ENCODE results near the gene ALG9. TPM values are rescaled to one million over a fixed set of nuclear protein-coding genes. Genes with fewer than 3 reads are reported as not detected.
A peak's percentile ranks its signal among the peaks of the same experiment; 100 is the strongest.

Gene ALG9
- total and polyA plus RNA-seq, 7 experiments from 2014 or later = 14.1 to 30.2 (median 27.8) TPM

DNA sequence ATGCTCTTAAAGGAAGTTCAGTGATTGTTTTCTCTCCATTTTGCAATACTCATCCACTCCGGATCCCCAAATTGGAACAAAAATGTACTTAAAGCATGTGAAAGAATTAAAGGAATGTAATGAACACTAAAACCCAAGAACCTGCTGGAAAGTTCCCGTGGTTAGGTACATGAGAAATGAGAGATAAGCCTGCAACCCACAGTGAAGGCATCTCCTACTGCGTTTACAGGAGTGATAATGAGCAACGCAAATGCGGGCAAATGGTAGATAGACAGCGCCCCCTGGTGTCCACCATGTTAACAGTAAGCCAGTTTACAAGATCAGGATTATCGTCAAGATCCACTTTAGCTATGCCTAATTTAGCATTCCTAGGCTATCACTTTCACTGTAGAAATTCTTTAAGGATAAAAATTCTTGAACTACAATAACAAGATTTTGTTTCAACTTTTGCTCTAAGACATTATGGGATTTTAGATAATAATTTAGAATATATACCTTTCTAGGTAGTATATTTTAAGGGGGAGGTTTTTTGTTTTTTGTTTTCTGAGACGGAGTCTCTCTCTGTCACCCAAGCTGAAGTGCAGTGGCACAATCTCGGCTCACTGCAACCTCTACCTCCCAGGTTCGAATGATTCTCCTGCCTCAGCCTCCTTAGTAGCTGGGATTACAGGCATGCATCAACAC, 29.9 kb downstream of the ALG9 start:
- H3K36me3 Mint-ChIP-seq = peaks cover 4 to 43% (median 15%) of the 10 kb centered on the region in 5 donors
- intact Hi-C loops (cut with micrococcal nuclease) = loop anchor here (1.0 to 5.0 kb wide), 6 partner anchors 64 to 387 kb away; partner anchors contain the start of genes SIK2 (in 2 of the 2) and PPP2R1B (in 1 of the 2)
- peak; percentile 93 for ATAC-seq
- Histone ChIP-seq H3K4me1 (ENCODE audit: control insufficient read depth in 2 of 2, insufficient read depth in 2 of 2, low read length in 2 of 2) (no peaks in the 10 kb centered on the region), H3K27ac (ENCODE audit: low read depth, low read length) (no peak overlapping the region), H3K9me3 (ENCODE audit: control insufficient read depth in 2 of 3, low read length in 3 of 3) (no peaks in the 10 kb centered on the region), H3K27me3 (ENCODE audit: control insufficient read depth in 2 of 2, insufficient read depth in 2 of 2, low read length in 2 of 2) (no peaks in the 10 kb centered on the region), H3K4me3 (ENCODE audit: low read length) (no peak overlapping the region), H3K36me3 (ENCODE audit: control insufficient read depth in 2 of 3, insufficient read depth in 3 of 3, low read length in 3 of 3) (peaks cover 0 to 25% (median 4%) of the 10 kb centered on the region in 3 experiments)
- H3K4me1 Mint-ChIP-seq = peaks cover 0 to 14% (median 4%) of the 10 kb centered on the region in 7 donors
- peak; percentile 56 to 80 (median 76) for DNase-seq
- H3K9me3 Mint-ChIP-seq = no peaks in the 10 kb centered on the region
- no peak overlapping the region for H3K4me3 Mint-ChIP-seq
- POLR2A ChIA-PET = no interaction called here
- H3K27me3 Mint-ChIP-seq = no peaks in the 10 kb centered on the region
- CTCF ChIA-PET = interaction anchor here (0.6 to 3.0 kb wide), 12 partner anchors 10 to 280 kb away, joined by 3 to 18 read pairs (median 6); partner anchors contain the start of gene ALG9
- peak overlapping the region in 2 of 9 donors; percentile 14 to 59 for H3K27ac Mint-ChIP-seq

DNA sequence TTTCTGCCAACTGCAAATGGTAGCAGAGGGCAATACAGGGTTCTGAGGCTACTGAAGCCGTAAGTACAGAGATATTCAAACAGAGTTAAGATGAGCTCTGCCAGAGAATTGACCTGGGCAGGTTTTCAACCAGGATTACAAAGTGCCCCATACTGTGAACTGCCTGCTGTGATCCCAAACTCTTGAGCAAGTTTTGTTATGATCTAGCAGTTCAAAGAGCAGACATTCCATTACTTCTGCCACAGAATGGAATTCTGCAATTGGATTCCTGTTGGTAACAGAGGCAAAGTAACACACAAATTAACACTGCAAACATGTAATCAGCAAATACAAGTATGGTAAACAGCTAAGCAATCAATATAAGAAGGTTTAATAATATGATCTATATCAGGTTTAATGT, 31.2 kb downstream of the ALG9 start:
- ATAC-seq (no peak), DNase-seq (no peak)
- H3K36me3 Mint-ChIP-seq = peaks cover 8 to 47% (median 23%) of the 10 kb centered on the region in 5 donors
- Histone ChIP-seq H3K4me3 (ENCODE audit: low read length) (no peak overlapping the region), H3K9me3 (ENCODE audit: control insufficient read depth in 2 of 3, low read length in 3 of 3) (no peaks in the 10 kb centered on the region), H3K4me1 (ENCODE audit: control insufficient read depth in 2 of 2, insufficient read depth in 2 of 2, low read length in 2 of 2) (no peaks in the 10 kb centered on the region), H3K27ac (ENCODE audit: low read depth, low read length) (no peak overlapping the region), H3K36me3 (ENCODE audit: control insufficient read depth in 2 of 3, insufficient read depth in 3 of 3, low read length in 3 of 3) (peaks cover 0 to 36% (median 7%) of the 10 kb centered on the region in 3 experiments), H3K27me3 (ENCODE audit: control insufficient read depth in 2 of 2, insufficient read depth in 2 of 2, low read length in 2 of 2) (no peaks in the 10 kb centered on the region)
- H3K4me3 Mint-ChIP-seq = no peak overlapping the region
- no peaks in the 10 kb centered on the region for H3K27me3 Mint-ChIP-seq
- H3K4me1 Mint-ChIP-seq = peaks cover 0 to 14% (median 4%) of the 10 kb centered on the region in 7 donors
- CTCF ChIA-PET = interaction anchor here (1.0 to 1.6 kb wide), 2 partner anchors 253 to 280 kb away, joined by 5 to 6 read pairs; no protein-coding TSS in a partner anchor
- H3K27ac Mint-ChIP-seq = no peak overlapping the region
- no peaks in the 10 kb centered on the region for H3K9me3 Mint-ChIP-seq
- POLR2A ChIA-PET = interaction anchor here (0.6 kb wide), 1 partner anchor 352 kb away, joined by 5 read pairs; no protein-coding TSS in a partner anchor
- intact Hi-C loops (cut with micrococcal nuclease) = loop anchor here in 1 of 2 donors (5.0 kb wide), 1 partner anchor 73 kb away; the partner anchor contains the start of gene PPP2R1B

DNA sequence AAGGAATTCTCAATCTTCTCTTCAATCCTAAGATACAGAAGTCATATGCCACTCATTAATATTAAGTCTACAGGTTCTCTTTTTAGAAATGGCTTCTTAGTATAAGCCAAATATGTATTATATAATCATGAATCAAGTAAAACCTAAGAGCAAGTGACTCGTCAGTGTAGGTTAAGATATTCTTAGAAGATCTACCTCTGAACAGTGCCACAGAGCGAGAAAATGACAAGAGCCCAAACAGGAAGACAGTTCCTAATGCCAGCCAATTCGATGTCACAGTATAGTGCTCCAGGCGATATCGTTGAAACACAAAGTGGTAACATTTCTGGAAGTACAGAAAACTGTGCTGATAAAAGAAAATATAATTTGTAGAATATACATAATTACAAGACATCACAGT, 33.3 kb downstream of the ALG9 start:
- Histone ChIP-seq H3K9me3 (ENCODE audit: control insufficient read depth in 2 of 3, low read length in 3 of 3) (no peaks in the 10 kb centered on the region), H3K27ac (ENCODE audit: low read depth, low read length) (no peak overlapping the region), H3K4me1 (ENCODE audit: control insufficient read depth in 2 of 2, insufficient read depth in 2 of 2, low read length in 2 of 2) (no peaks in the 10 kb centered on the region), H3K36me3 (ENCODE audit: control insufficient read depth in 2 of 3, insufficient read depth in 3 of 3, low read length in 3 of 3) (peaks cover 0 to 37% (median 9%) of the 10 kb centered on the region in 3 experiments), H3K4me3 (ENCODE audit: low read length) (no peak overlapping the region), H3K27me3 (ENCODE audit: control insufficient read depth in 2 of 2, insufficient read depth in 2 of 2, low read length in 2 of 2) (no peaks in the 10 kb centered on the region)
- ChIA-PET CTCF (no interaction called here), POLR2A (no interaction called here)
- H3K4me3 Mint-ChIP-seq = no peak overlapping the region
- DNase-seq (no peak), ATAC-seq (no peak)
- no peak overlapping the region for H3K27ac Mint-ChIP-seq
- no peaks in the 10 kb centered on the region for H3K27me3 Mint-ChIP-seq
- H3K4me1 Mint-ChIP-seq = peaks cover 0 to 14% (median 4%) of the 10 kb centered on the region in 7 donors
- no peaks in the 10 kb centered on the region for H3K9me3 Mint-ChIP-seq
- H3K36me3 Mint-ChIP-seq = peaks cover 6 to 50% (median 26%) of the 10 kb centered on the region in 5 donors
- intact Hi-C loops (cut with micrococcal nuclease) = no loop called here

DNA sequence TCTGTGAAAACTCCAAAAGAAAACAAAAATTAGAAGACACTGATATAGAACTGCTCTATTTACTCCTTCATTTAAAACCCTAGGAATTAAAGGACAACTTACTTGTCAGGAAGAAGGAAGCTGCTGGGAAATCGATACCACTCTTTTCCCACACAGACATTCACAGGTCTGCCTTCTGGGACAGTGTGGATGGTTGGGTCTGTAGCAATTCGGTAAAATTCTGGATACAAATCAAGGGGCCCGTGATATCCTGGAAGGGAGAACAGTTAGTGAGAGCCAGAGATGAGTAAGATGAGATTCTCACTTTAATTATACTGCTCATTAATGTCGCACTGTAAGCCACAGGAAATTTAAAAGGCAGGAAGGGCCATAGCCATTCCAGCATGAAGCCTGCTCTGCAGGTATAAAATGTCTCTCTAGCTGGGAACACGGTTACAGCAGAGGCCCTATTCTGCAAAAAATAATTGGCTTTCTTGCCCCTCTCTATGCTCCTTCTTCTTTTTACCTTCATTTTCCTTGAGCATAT, 34.0 kb downstream of the ALG9 start:
- Mint-ChIP-seq H3K36me3 (peaks cover 6 to 50% (median 26%) of the 10 kb centered on the region in 5 donors), H3K27me3 (no peaks in the 10 kb centered on the region), H3K27ac (no peak overlapping the region), H3K4me1 (peaks cover 0 to 14% (median 4%) of the 10 kb centered on the region in 7 donors), H3K4me3 (no peak overlapping the region), H3K9me3 (no peaks in the 10 kb centered on the region)
- no peaks in the 10 kb centered on the region for H3K9me3 ChIP-seq (ENCODE audit: control insufficient read depth in 2 of 3, low read length in 3 of 3)
- no peak overlapping the region for H3K4me3 ChIP-seq (ENCODE audit: low read length)
- peaks cover 0 to 43% (median 9%) of the 10 kb centered on the region in 3 experiments for H3K36me3 ChIP-seq (ENCODE audit: control insufficient read depth in 2 of 3, insufficient read depth in 3 of 3, low read length in 3 of 3)
- ATAC-seq (no peak), DNase-seq (no peak)
- POLR2A ChIA-PET = no interaction called here
- intact Hi-C loops (cut with micrococcal nuclease) = no loop called here
- H3K27ac ChIP-seq (ENCODE audit: low read depth, low read length) = no peak overlapping the region
- CTCF ChIA-PET = no interaction called here
- H3K4me1 ChIP-seq (ENCODE audit: control insufficient read depth in 2 of 2, insufficient read depth in 2 of 2, low read length in 2 of 2) = no peaks in the 10 kb centered on the region
- no peaks in the 10 kb centered on the region for H3K27me3 ChIP-seq (ENCODE audit: control insufficient read depth in 2 of 2, insufficient read depth in 2 of 2, low read length in 2 of 2)

DNA sequence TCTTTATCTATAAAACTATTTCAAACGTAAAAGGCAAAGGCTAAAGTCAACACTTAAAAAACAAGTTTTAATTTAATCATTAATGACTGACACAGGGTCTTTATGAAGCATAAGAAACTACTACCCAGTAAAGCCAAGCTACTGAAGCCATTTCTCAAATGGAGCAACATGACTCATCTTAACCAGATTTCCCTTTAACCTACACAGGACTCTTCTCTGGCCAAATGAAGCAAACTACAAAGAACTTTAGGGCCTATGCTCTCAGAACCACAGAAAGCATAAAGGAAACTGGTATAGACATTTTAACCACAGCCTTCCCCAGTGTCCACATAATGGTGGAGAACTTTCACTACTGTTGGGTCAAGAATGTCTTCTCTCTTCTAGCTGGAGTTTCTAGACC, 34.7 kb downstream of the ALG9 start:
- intact Hi-C loops (cut with micrococcal nuclease) = no loop called here
- H3K27ac Mint-ChIP-seq = no peak overlapping the region
- no peaks in the 10 kb centered on the region for H3K9me3 Mint-ChIP-seq
- no peaks in the 10 kb centered on the region for H3K9me3 ChIP-seq (ENCODE audit: control insufficient read depth in 2 of 3, low read length in 3 of 3)
- no peaks in the 10 kb centered on the region for H3K4me1 ChIP-seq (ENCODE audit: control insufficient read depth in 2 of 2, insufficient read depth in 2 of 2, low read length in 2 of 2)
- H3K27ac ChIP-seq (ENCODE audit: low read depth, low read length) = no peak overlapping the region
- H3K36me3 Mint-ChIP-seq = peaks cover 6 to 50% (median 28%) of the 10 kb centered on the region in 5 donors
- ATAC-seq (no peak), DNase-seq (no peak)
- H3K27me3 ChIP-seq (ENCODE audit: control insufficient read depth in 2 of 2, insufficient read depth in 2 of 2, low read length in 2 of 2) = no peaks in the 10 kb centered on the region
- H3K36me3 ChIP-seq (ENCODE audit: control insufficient read depth in 2 of 3, insufficient read depth in 3 of 3, low read length in 3 of 3) = peaks cover 0 to 45% (median 9%) of the 10 kb centered on the region in 3 experiments
- no peak overlapping the region for H3K4me3 Mint-ChIP-seq
- H3K4me1 Mint-ChIP-seq = peaks cover 0 to 14% (median 4%) of the 10 kb centered on the region in 7 donors
- POLR2A ChIA-PET = no interaction called here
- no peaks in the 10 kb centered on the region for H3K27me3 Mint-ChIP-seq
- no peak overlapping the region for H3K4me3 ChIP-seq (ENCODE audit: low read length)
- CTCF ChIA-PET = no interaction called here

DNA sequence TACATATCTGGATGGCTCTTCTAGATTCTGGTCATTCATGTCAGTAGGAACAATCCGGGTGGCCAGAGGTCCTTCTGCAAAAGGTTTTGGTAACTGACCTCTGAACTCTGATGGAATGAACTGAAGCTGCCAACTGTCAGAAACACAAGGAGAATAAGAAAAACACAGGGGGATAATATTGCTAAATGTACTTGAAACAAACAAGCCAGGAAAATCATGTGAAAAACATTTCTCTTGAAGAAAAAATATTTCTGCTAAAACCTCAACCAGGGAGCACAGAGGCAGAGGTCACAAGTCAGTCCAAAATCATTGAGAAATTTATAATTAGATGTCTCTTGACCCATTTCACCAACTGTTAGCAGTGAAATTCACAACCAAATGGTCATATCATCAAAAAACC, 35.2 kb downstream of the ALG9 start:
- Histone ChIP-seq H3K27ac (ENCODE audit: low read depth, low read length) (no peak overlapping the region), H3K4me3 (ENCODE audit: low read length) (no peak overlapping the region), H3K27me3 (ENCODE audit: control insufficient read depth in 2 of 2, insufficient read depth in 2 of 2, low read length in 2 of 2) (no peaks in the 10 kb centered on the region), H3K4me1 (ENCODE audit: control insufficient read depth in 2 of 2, insufficient read depth in 2 of 2, low read length in 2 of 2) (no peaks in the 10 kb centered on the region), H3K9me3 (ENCODE audit: control insufficient read depth in 2 of 3, low read length in 3 of 3) (no peaks in the 10 kb centered on the region), H3K36me3 (ENCODE audit: control insufficient read depth in 2 of 3, insufficient read depth in 3 of 3, low read length in 3 of 3) (peaks cover 0 to 48% (median 9%) of the 10 kb centered on the region in 3 experiments)
- CTCF ChIA-PET = no interaction called here
- ATAC-seq = no peak
- H3K4me1 Mint-ChIP-seq = peaks cover 0 to 12% (median 1%) of the 10 kb centered on the region in 7 donors
- POLR2A ChIA-PET = no interaction called here
- intact Hi-C loops (cut with micrococcal nuclease) = no loop called here
- no peaks in the 10 kb centered on the region for H3K9me3 Mint-ChIP-seq
- H3K27me3 Mint-ChIP-seq = no peaks in the 10 kb centered on the region
- H3K36me3 Mint-ChIP-seq = peaks cover 6 to 56% (median 32%) of the 10 kb centered on the region in 5 donors
- no peak overlapping the region for H3K4me3 Mint-ChIP-seq
- no peak for DNase-seq
- H3K27ac Mint-ChIP-seq = no peak overlapping the region

All from naive thymus-derived CD4-positive, alpha-beta T cell (primary cell).